HUES6 (cell line): ENCODE measurements around the gene TULP3.

Source experiments
- H3K27ac ChIP-seq: 2 replicates; pipeline ENCODE4 v1.7.0; 2013; ENCODE audit warnings: low read depth, mild to moderate bottlenecking, low read length, inconsistent platforms
- H3K27me3 ChIP-seq: 2 replicates; pipeline ENCODE4 v1.6.1; 2013; ENCODE audit warnings: low read length; ENCODE audit not compliant: control insufficient read depth, insufficient read depth
- H3K36me3 ChIP-seq: 2 replicates; pipeline ENCODE4 v1.6.1; 2013; ENCODE audit warnings: low read length; ENCODE audit not compliant: control insufficient read depth, insufficient read depth
- H3K4me1 ChIP-seq: 2 replicates; pipeline ENCODE4 v1.6.1; 2013; ENCODE audit warnings: low read length; ENCODE audit not compliant: control insufficient read depth, insufficient read depth
- H3K4me3 ChIP-seq: 2 replicates; pipeline ENCODE4 v1.5.1; 2013; ENCODE audit warnings: low read depth, low read length
- H3K9ac ChIP-seq: one replicate; pipeline ENCODE4 v1.6.1; 2013; ENCODE audit warnings: mild to moderate bottlenecking, low read length
- H3K9me3 ChIP-seq: 2 replicates; pipeline ENCODE4 v1.6.1; 2013; ENCODE audit warnings: low read depth, low read length; ENCODE audit not compliant: control insufficient read depth, insufficient read depth

TULP3 gene

GRCh38 chr12:2890388-2891239 is at the start of gene TULP3:
TULP3 (plus strand) TSS chr12:2890891; CDS start chr12:2890948, 57 bp downstream.
- peaks cover 15% of the 10 kb centered on the region; the same call in 1 of the 2 replicates for H3K4me1 ChIP-seq
- peak within 1 kb of the TSS; percentile 76 for H3K9ac ChIP-seq
- H3K36me3 ChIP-seq: peaks cover 37% of the 10 kb centered on the region
- H3K4me3 ChIP-seq: peak within 1 kb of the TSS; percentile 92
- no peaks in the 10 kb centered on the region for H3K9me3 ChIP-seq
- peak within 1 kb of the TSS; percentile 40; the same call in 1 of the 2 replicates for H3K27ac ChIP-seq
- H3K27me3 ChIP-seq: no peaks in the 10 kb centered on the region

GRCh38 chr12:2841056-2841650 is 49.5 kb upstream of the TULP3 start:
- Histone ChIP-seq H3K27ac (no peak overlapping the region), H3K9me3 (no peaks in the 10 kb centered on the region), H3K4me1 (peaks cover 11% of the 10 kb centered on the region), H3K27me3 (no peaks in the 10 kb centered on the region), H3K9ac (no peak overlapping the region), H3K4me3 (no peak overlapping the region), H3K36me3 (peaks cover 2% of the 10 kb centered on the region)

- Histone ChIP-seq H3K4me1 (peaks cover 16% of the 10 kb centered on the region), H3K36me3 (peaks cover under 1% of the 10 kb centered on the region), H3K4me3 (no peak overlapping the region), H3K9me3 (no peaks in the 10 kb centered on the region), H3K27me3 (no peaks in the 10 kb centered on the region), H3K9ac (no peak overlapping the region), H3K27ac (no peak overlapping the region)
Measured at GRCh38 chr12:2842948-2843347, 47.7 kb upstream of the TULP3 start.

- no peaks in the 10 kb centered on the region for H3K27me3 ChIP-seq
- no peaks in the 10 kb centered on the region for H3K36me3 ChIP-seq
- no peak overlapping the region for H3K4me3 ChIP-seq
- no peak overlapping the region for H3K27ac ChIP-seq
- no peaks in the 10 kb centered on the region for H3K9me3 ChIP-seq
- peaks cover 16% of the 10 kb centered on the region for H3K4me1 ChIP-seq
- H3K9ac ChIP-seq: no peak overlapping the region
Measured at GRCh38 chr12:2844786-2845185, 45.9 kb upstream of the TULP3 start.

GRCh38 chr12:2845280-2845679 is 45.4 kb upstream of the TULP3 start:
- Histone ChIP-seq H3K36me3 (no peaks in the 10 kb centered on the region), H3K27ac (no peak overlapping the region), H3K4me3 (no peak overlapping the region), H3K4me1 (peaks cover 16% of the 10 kb centered on the region), H3K27me3 (no peaks in the 10 kb centered on the region), H3K9me3 (no peaks in the 10 kb centered on the region), H3K9ac (no peak overlapping the region)

- Histone ChIP-seq H3K9me3 (no peaks in the 10 kb centered on the region), H3K4me3 (no peak overlapping the region), H3K36me3 (no peaks in the 10 kb centered on the region), H3K4me1 (no peaks in the 10 kb centered on the region), H3K27me3 (no peaks in the 10 kb centered on the region), H3K9ac (no peak overlapping the region), H3K27ac (no peak overlapping the region)
Measured at GRCh38 chr12:2851931-2852330, 38.8 kb upstream of the TULP3 start.

- Histone ChIP-seq H3K4me3 (no peak overlapping the region), H3K4me1 (no peaks in the 10 kb centered on the region), H3K9me3 (no peaks in the 10 kb centered on the region)
Measured at GRCh38 chr12:2853626-2854025, 37.1 kb upstream of the TULP3 start.

GRCh38 chr12:2854669-2855453 is 35.8 kb upstream of the TULP3 start:
- Histone ChIP-seq H3K27me3 (no peaks in the 10 kb centered on the region), H3K4me3 (no peak overlapping the region), H3K9me3 (no peaks in the 10 kb centered on the region), H3K4me1 (no peaks in the 10 kb centered on the region), H3K9ac (no peak overlapping the region), H3K36me3 (peaks cover 27% of the 10 kb centered on the region), H3K27ac (no peak overlapping the region)

More at GRCh38 chr12:2853626-2854025, 37.1 kb upstream of the TULP3 start:
- Histone ChIP-seq H3K27ac (no peak overlapping the region), H3K36me3 (peaks cover 15% of the 10 kb centered on the region), H3K9ac (no peak overlapping the region), H3K27me3 (no peaks in the 10 kb centered on the region)

- Histone ChIP-seq H3K27ac (no peak overlapping the region), H3K9me3 (no peaks in the 10 kb centered on the region), H3K4me3 (no peak overlapping the region), H3K36me3 (peaks cover 32% of the 10 kb centered on the region), H3K9ac (no peak overlapping the region), H3K27me3 (no peaks in the 10 kb centered on the region), H3K4me1 (no peaks in the 10 kb centered on the region)
Measured at GRCh38 chr12:2855546-2855945, 35.1 kb upstream of the TULP3 start.

GRCh38 chr12:2856051-2856450 is 34.6 kb upstream of the TULP3 start:
- H3K36me3 ChIP-seq: peaks cover 33% of the 10 kb centered on the region
- H3K27me3 ChIP-seq: no peaks in the 10 kb centered on the region
- H3K4me1 ChIP-seq: no peaks in the 10 kb centered on the region
- H3K4me3 ChIP-seq: no peak overlapping the region
- no peak overlapping the region for H3K27ac ChIP-seq
- H3K9me3 ChIP-seq: no peaks in the 10 kb centered on the region
- no peak overlapping the region for H3K9ac ChIP-seq

- Histone ChIP-seq H3K9ac (no peak within 1 kb of the TSS), H3K27ac (no peak within 1 kb of the TSS)
Measured at GRCh38 chr12:2857021-2857431, 33.7 kb upstream of the TULP3 start, which contains the start of gene TEX52. TEX52 (minus strand) TSS chr12:2857039; CDS start chr12:2857026, 13 bp downstream.

More at GRCh38 chr12:2857021-2857431, 33.7 kb upstream of the TULP3 start, which contains the start of gene TEX52:
- no peaks in the 10 kb centered on the region for H3K27me3 ChIP-seq
- no peak within 1 kb of the TSS for H3K4me3 ChIP-seq
- H3K9me3 ChIP-seq: no peaks in the 10 kb centered on the region
- H3K4me1 ChIP-seq: no peaks in the 10 kb centered on the region
- H3K36me3 ChIP-seq: peaks cover 42% of the 10 kb centered on the region
